K562 (cell line): ENCODE measurements around the gene RNPEP. TPM values are rescaled to one million over a fixed set of nuclear protein-coding genes. Genes with fewer than 3 reads are reported as not detected.

Experiments used
- AFF1 ChIP-seq, 2 experiments: fragments of 450-650 bp; IDR thresholded peaks; 2 replicates each; pipeline ENCODE4 v1.6.1; 2018; ENCODE audit warnings: mild to moderate bottlenecking in 2 of 2, low read depth in 1 of 2; ENCODE audit not compliant: partially characterized antibody in 2 of 2
- DDX20 ChIP-seq: fragments of 450-650 bp; IDR thresholded peaks from 2 replicates; pipeline ENCODE4 v1.6.1; 2016; ENCODE audit warnings: missing genetic modification characterization, low read depth, mild to moderate bottlenecking, missing compliant biosample characterization, moderate library complexity
- FOXK2 ChIP-seq, 2 experiments: fragments of 450-650 bp; IDR thresholded peaks in 1 of 2; conservative IDR thresholded peaks in 1 of 2; 2 replicates each; pipeline ENCODE4 v1.6.1; 2016; ENCODE audit warnings: low read depth in 2 of 2, mild to moderate bottlenecking in 1 of 2
- GABPB1 ChIP-seq: sonication (generic); formaldehyde crosslinking; IDR thresholded peaks from 2 replicates; pipeline ENCODE4 v1.8.0; 2022; ENCODE audit warnings: mild to moderate bottlenecking, missing genetic modification reagents
- MCM5 ChIP-seq: fragments of 450-650 bp; IDR thresholded peaks from 2 replicates; pipeline ENCODE4 v1.6.1; 2016; ENCODE audit warnings: low read depth
- NBN ChIP-seq: fragments of 450-650 bp; IDR thresholded peaks from 2 replicates; pipeline ENCODE4 v1.6.1; 2016; ENCODE audit warnings: low read depth, mild to moderate bottlenecking
- NCOA4 ChIP-seq: fragments of 450-650 bp; IDR thresholded peaks from 2 replicates; pipeline ENCODE4 v1.6.1; 2018; ENCODE audit warnings: mild to moderate bottlenecking; ENCODE audit not compliant: partially characterized antibody
- NR4A1 ChIP-seq, 2 experiments: fragments of 250-450 bp in 1 of 2; fragments of 450-650 bp in 1 of 2; sonication (Bioruptor Pico) in 1 of 2; IDR thresholded peaks; 2 replicates each; pipeline versions ENCODE4 v1.4.0 to v1.6.1; 2016 to 2020; ENCODE audit warnings: mild to moderate bottlenecking in 2 of 2, missing compliant biosample characterization in 1 of 2, missing genetic modification characterization in 1 of 2, moderate library complexity in 1 of 2
- OTX1 ChIP-seq: fragments of 450-650 bp; formaldehyde crosslinking; IDR thresholded peaks from 2 replicates; pipeline ENCODE4 v1.4.0; 2022; ENCODE audit warnings: mild to moderate bottlenecking
- SIN3A ChIP-seq, 2 experiments: fragments of 150-350 bp in 1 of 2; IDR thresholded peaks; 2 replicates each; pipeline ENCODE4 v1.6.1; 2011 to 2016; ENCODE audit warnings: borderline replicate concordance in 2 of 2, low read depth in 2 of 2, low read length in 2 of 2, mild to moderate bottlenecking in 2 of 2, moderate library complexity in 2 of 2; ENCODE audit not compliant: control insufficient read depth in 1 of 2
- SMARCA5 ChIP-seq: fragments of 450-650 bp; IDR thresholded peaks from 2 replicates; pipeline ENCODE4 v1.6.1; 2016
- STAT5B ChIP-seq: fragments of 250-450 bp; sonication (Bioruptor Pico); IDR thresholded peaks from 2 replicates; pipeline ENCODE4 v1.8.0; 2021; ENCODE audit warnings: mild to moderate bottlenecking, inconsistent platforms
- SUPT5H ChIP-seq: fragments of 450-650 bp; IDR thresholded peaks from 2 replicates; pipeline ENCODE4 v1.6.1; 2016
- TRIM24 ChIP-seq, 2 experiments: fragments of 450-650 bp; IDR thresholded peaks; 2 replicates each; pipeline ENCODE4 v1.6.1; 2016
- ZBTB7A ChIP-seq: IDR thresholded peaks from 2 replicates; pipeline ENCODE4 v1.6.1; 2011; ENCODE audit warnings: low read depth, mild to moderate bottlenecking, low read length, moderate library complexity, borderline replicate concordance; ENCODE audit not compliant: control insufficient read depth
- ZNF311 ChIP-seq: fragments of 250-450 bp; sonication (Bioruptor Pico); IDR thresholded peaks from 2 replicates; pipeline ENCODE4 v1.4.0; 2020; ENCODE audit warnings: mild to moderate bottlenecking, moderate library complexity
- ZNF324 ChIP-seq: fragments of 250-450 bp; sonication (Bioruptor Pico); IDR thresholded peaks from 2 replicates; pipeline ENCODE4 v1.4.0; 2020; ENCODE audit warnings: mild to moderate bottlenecking
- ZNF830 ChIP-seq: fragments of 250-450 bp; sonication (Bioruptor Pico); IDR thresholded peaks from 2 replicates; pipeline ENCODE4 v1.5.0; 2021; ENCODE audit warnings: mild to moderate bottlenecking
- polyA plus RNA-seq, 8 experiments: library from polyadenylated mRNA; depleted of rRNA in 4 of 8; stranded (reverse) in 5 of 8; unstranded in 3 of 8; fragments of >200 nt; fragmentation: Nextera tagmentation in 2 of 8; fragmentation: Illumina TruSeq in 1 of 8; extraction: Ambion mirVana in 2 of 8; extraction: Trizol in 1 of 8; gene quantifications; 2 replicates each; pipeline versions ENCODE4 v1.2.1 to v1.2.3, GENCODE V29; 2011 to 2014; ENCODE audit warnings: inconsistent platforms in 1 of 8, missing spikeins in 1 of 8
- total RNA-seq, 7 experiments: library from RNA; depleted of rRNA in 6 of 7; stranded (reverse); fragments of >200 nt in 6 of 7; fragmentation: Illumina TruSeq in 2 of 7; extraction: Trizol in 2 of 7; gene quantifications; 2 replicates each; pipeline versions ENCODE4 v1.2.1 to v1.2.3, GENCODE V29; 2011 to 2021; ENCODE audit warnings: low replicate concordance in 1 of 7
- TF ChIP-seq, protein P1 (sequence below): fragments of 250-450 bp; sonication (Bioruptor Pico); IDR thresholded peaks from 2 replicates; pipeline ENCODE4 v1.5.0; 2022; ENCODE audit warnings: mild to moderate bottlenecking
- TF ChIP-seq, protein P2 (sequence below): fragments of 450-650 bp; formaldehyde crosslinking; IDR thresholded peaks from 2 replicates; pipeline ENCODE4 v1.4.0; 2022; ENCODE audit warnings: mild to moderate bottlenecking, moderate library complexity

Gene RNPEP
- total and polyA plus RNA-seq, 9 of the 15 experiments (the other 6 are each of a cell fraction or from before 2014, with no cell fraction given) = 27.5 to 131 (median 63.4) TPM

GRCh38 chr1:201941420-201942128 is 40.9 kb upstream of the RNPEP start (continued):
- TF ChIP-seq, protein P1, sequence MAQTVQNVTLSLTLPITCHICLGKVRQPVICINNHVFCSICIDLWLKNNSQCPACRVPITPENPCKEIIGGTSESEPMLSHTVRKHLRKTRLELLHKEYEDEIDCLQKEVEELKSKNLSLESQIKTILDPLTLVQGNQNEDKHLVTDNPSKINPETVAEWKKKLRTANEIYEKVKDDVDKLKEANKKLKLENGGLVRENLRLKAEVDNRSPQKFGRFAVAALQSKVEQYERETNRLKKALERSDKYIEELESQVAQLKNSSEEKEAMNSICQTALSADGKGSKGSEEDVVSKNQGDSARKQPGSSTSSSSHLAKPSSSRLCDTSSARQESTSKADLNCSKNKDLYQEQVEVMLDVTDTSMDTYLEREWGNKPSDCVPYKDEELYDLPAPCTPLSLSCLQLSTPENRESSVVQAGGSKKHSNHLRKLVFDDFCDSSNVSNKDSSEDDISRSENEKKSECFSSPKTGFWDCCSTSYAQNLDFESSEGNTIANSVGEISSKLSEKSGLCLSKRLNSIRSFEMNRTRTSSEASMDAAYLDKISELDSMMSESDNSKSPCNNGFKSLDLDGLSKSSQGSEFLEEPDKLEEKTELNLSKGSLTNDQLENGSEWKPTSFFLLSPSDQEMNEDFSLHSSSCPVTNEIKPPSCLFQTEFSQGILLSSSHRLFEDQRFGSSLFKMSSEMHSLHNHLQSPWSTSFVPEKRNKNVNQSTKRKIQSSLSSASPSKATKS (CRISPR knock-in tag) = no peak
- TF ChIP-seq NBN (peak; percentile 63), NCOA4 (no peak), ZNF324 (CRISPR knock-in tag) (no peak), SIN3A (IDR thresholded peaks at IDR 0.05; ENCODE audit: borderline replicate concordance in 2 of 2, control insufficient read depth in 1 of 2, low read depth in 2 of 2, low read length in 2 of 2) (no peak), MCM5 (no peak), GABPB1 (0 out of 2 replicates have a peak, but pooled peaks have one; percentile 46), AFF1 (IDR thresholded peaks at IDR 0.05; ENCODE audit: low read depth in 1 of 2, partially characterized antibody in 2 of 2) (peak in 1 of 2 experiments; percentile 47), NR4A1 (CRISPR knock-in tag; IDR thresholded peaks at IDR 0.05) (0 out of 2 replicates have a peak, but pooled peaks have one; percentile 67), NR4A1 (tag; IDR thresholded peaks at IDR 0.05) (peak; percentile 79; the same call in 1 of the 2 replicates), OTX1 (CRISPR knock-in tag) (no peak), SUPT5H (peak; percentile 63), FOXK2 (conservative IDR thresholded peaks at IDR 0.05 in 1 of 2, IDR thresholded peaks at IDR 0.05 in 1 of 2; ENCODE audit: low read depth in 2 of 2) (0 out of 4 replicates have a peak, but pooled peaks of 1 of the 2 experiments have one; percentile 18), ZNF830 (CRISPR knock-in tag) (no peak), STAT5B (no peak), ZNF311 (CRISPR knock-in tag) (no peak), ZBTB7A (peak; percentile 88), SMARCA5 (no peak), TRIM24 (IDR thresholded peaks at IDR 0.05) (peak; percentile 26 to 52; a peak in 2 of 4 replicates), DDX20 (tag) (no peak)
- TF ChIP-seq, protein P2, sequence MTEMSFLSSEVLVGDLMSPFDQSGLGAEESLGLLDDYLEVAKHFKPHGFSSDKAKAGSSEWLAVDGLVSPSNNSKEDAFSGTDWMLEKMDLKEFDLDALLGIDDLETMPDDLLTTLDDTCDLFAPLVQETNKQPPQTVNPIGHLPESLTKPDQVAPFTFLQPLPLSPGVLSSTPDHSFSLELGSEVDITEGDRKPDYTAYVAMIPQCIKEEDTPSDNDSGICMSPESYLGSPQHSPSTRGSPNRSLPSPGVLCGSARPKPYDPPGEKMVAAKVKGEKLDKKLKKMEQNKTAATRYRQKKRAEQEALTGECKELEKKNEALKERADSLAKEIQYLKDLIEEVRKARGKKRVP (CRISPR knock-in tag) = 0 out of 2 replicates have a peak, but pooled peaks have one; percentile 13
